ENCODE data around the gene DGCR6. TPM values are rescaled to one million over a fixed set of nuclear protein-coding genes. Genes with fewer than 3 reads are reported as not detected.

Gene DGCR6
- total and polyA plus RNA-seq, 10 of the 15 experiments (the other 5 are each of a cell fraction or from before 2014, with no cell fraction given), result 0.06 to 0.54 (median 0.16) TPM; not detected in 2

DNA sequence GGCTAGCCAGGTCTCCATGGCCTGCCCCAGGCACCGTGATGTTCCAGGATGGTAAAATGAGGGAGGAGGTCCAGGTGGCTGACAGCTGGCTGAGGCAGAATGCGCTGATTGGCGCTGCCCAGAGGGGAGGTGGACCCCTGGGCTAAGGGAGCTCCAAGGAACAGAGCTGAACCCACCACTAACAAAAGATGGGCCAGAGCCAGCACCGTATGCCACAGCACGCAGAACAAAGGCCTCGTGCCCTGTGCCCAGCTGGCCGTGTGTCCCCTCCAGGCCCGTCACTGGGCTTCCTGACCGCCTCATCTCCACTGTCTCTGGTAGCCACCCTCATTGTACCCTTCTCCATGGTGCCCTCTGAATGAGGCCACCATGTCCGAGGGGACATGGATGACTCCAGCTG is 49.6 kb downstream of the DGCR6 start:
- no peaks in the 10 kb centered on the region for H3K27me3 ChIP-seq (replicated peaks in 1 of 2; ENCODE audit: control insufficient read depth in 2 of 2, insufficient read depth in 2 of 2, low read length in 1 of 2)
- in situ Hi-C loops (cut with MboI) (no loop called here), intact Hi-C loops (cut with micrococcal nuclease; ENCODE audit: unreplicated experiment) (no loop called here)
- DNase-seq (ENCODE audit: low read depth, low spot score), result no peak
- no peaks in the 10 kb centered on the region for H3K4me1 ChIP-seq (ENCODE audit: control insufficient read depth, insufficient read depth, low read length)
- ChIA-PET RAD21 (ENCODE audit: unreplicated experiment) (no interaction called here), POLR2A (no interaction called here), SMC1A (ENCODE audit: uncharacterized antibody, unreplicated experiment) (interaction anchor here (0.6 kb wide), 1 partner anchor 122 kb away, joined by 3 read pairs; no protein-coding TSS in a partner anchor), CTCF (interaction anchor here (0.7 to 1.0 kb wide), 2 partner anchors 49 to 163 kb away, joined by 3 to 4 read pairs; partner anchors contain the start of gene DGCR6)
- FAIRE-seq, result no peak
- no peaks in the 10 kb centered on the region for H3K36me3 ChIP-seq (ENCODE audit: control insufficient read depth in 2 of 2, insufficient read depth in 2 of 2, low read length in 1 of 2)
- H2AFZ ChIP-seq (ENCODE audit: control insufficient read depth, low read depth, low read length), result no peak overlapping the region
- no peak overlapping the region for H3K4me3 ChIP-seq
- H4K20me1 ChIP-seq (ENCODE audit: control insufficient read depth, insufficient read depth), result no peaks in the 10 kb centered on the region
- no peak overlapping the region for H3K4me2 ChIP-seq (ENCODE audit: control insufficient read depth, insufficient read depth)
- no peaks in the 10 kb centered on the region for H3K9me3 ChIP-seq (replicated peaks; ENCODE audit: control insufficient read depth, insufficient read depth, low read length)
- no peak overlapping the region for H3K9ac ChIP-seq (ENCODE audit: control insufficient read depth, insufficient read depth, low read length)
- no peak for ATAC-seq
- H3K79me2 ChIP-seq (ENCODE audit: control insufficient read depth, insufficient read depth, low read length), result no peaks in the 10 kb centered on the region
- 40% methylated on average over 10 of the region's 10 CpGs for WGBS (ENCODE audit: insufficient coverage, insufficient replicate concordance, low lambda C conversion rate, missing lambda C conversion rate)
- no TSS peak for BruUV-seq (replicated peaks)
- no peak overlapping the region for H3K27ac ChIP-seq (ENCODE audit: control insufficient read depth, insufficient read depth)
- TF ChIP-seq, protein P1, sequence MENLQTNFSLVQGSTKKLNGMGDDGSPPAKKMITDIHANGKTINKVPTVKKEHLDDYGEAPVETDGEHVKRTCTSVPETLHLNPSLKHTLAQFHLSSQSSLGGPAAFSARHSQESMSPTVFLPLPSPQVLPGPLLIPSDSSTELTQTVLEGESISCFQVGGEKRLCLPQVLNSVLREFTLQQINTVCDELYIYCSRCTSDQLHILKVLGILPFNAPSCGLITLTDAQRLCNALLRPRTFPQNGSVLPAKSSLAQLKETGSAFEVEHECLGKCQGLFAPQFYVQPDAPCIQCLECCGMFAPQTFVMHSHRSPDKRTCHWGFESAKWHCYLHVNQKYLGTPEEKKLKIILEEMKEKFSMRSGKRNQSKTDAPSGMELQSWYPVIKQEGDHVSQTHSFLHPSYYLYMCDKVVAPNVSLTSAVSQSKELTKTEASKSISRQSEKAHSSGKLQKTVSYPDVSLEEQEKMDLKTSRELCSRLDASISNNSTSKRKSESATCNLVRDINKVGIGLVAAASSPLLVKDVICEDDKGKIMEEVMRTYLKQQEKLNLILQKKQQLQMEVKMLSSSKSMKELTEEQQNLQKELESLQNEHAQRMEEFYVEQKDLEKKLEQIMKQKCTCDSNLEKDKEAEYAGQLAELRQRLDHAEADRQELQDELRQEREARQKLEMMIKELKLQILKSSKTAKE (IDR thresholded peaks at IDR 0.05; ENCODE audit: low read depth, poor library complexity, severe bottlenecking), result no peak
- TF ChIP-seq STAT3 (IDR thresholded peaks at IDR 0.05; ENCODE audit: low read depth, low read length) (no peak), HDAC2 (IDR thresholded peaks at IDR 0.05) (no peak), SMARCA5 (IDR thresholded peaks at IDR 0.05) (no peak), BCL11A (IDR thresholded peaks at IDR 0.05; ENCODE audit: low read depth, low read length) (no peak), CBFB (IDR thresholded peaks at IDR 0.05; ENCODE audit: low read depth) (no peak), REST (IDR thresholded peaks at IDR 0.05; ENCODE audit: low read depth, low read length) (no peak), CBX3 (IDR thresholded peaks at IDR 0.05; ENCODE audit: borderline replicate concordance, low read depth) (no peak), HDGF (IDR thresholded peaks at IDR 0.05) (no peak), PAX5 (IDR thresholded peaks at IDR 0.05; ENCODE audit: borderline replicate concordance, low read depth, low read length) (no peak), KAT2A (conservative IDR thresholded peaks at IDR 0.05; ENCODE audit: control insufficient read depth, low read depth, low read length) (no peak), MTA2 (IDR thresholded peaks at IDR 0.05; ENCODE audit: low read depth) (no peak), ZZZ3 (IDR thresholded peaks at IDR 0.05; ENCODE audit: control insufficient read depth, insufficient read length, low read depth) (no peak), EZH2 (IDR thresholded peaks at IDR 0.05; ENCODE audit: borderline replicate concordance, control insufficient read depth, low read depth, low read length) (no peak), SIN3A (IDR thresholded peaks at IDR 0.05; ENCODE audit: low read depth, low read length) (no peak), BHLHE40 (IDR thresholded peaks at IDR 0.05; ENCODE audit: borderline replicate concordance in 1 of 2, low read depth in 2 of 2, low read length in 1 of 2) (no peak), SUZ12 (IDR thresholded peaks at IDR 0.05; ENCODE audit: unreplicated experiment) (no peak), NR2F1 (conservative IDR thresholded peaks at IDR 0.05) (no peak)
- TF ChIP-seq, protein P2, sequence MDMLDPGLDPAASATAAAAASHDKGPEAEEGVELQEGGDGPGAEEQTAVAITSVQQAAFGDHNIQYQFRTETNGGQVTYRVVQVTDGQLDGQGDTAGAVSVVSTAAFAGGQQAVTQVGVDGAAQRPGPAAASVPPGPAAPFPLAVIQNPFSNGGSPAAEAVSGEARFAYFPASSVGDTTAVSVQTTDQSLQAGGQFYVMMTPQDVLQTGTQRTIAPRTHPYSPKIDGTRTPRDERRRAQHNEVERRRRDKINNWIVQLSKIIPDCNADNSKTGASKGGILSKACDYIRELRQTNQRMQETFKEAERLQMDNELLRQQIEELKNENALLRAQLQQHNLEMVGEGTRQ (IDR thresholded peaks at IDR 0.05; ENCODE audit: borderline replicate concordance, low read depth, low read length), result no peak
